GM12878 (cell line): Measurements from ENCODE around the gene ACVR1C. TPM values are rescaled to one million over a fixed set of nuclear protein-coding genes. Genes with fewer than 3 reads are reported as not detected.

Source experiments
- ATAC-seq: fragments of 200-7000 bp; cut with Tn5 transposase; 3 replicates; pipeline ENCODE4 v1.9.1; 2020; ENCODE audit warnings: mild to moderate bottlenecking, moderate library complexity
- BruUV-seq: library from RNA; stranded (reverse); fragments of 400-500 nt; replicated peaks from 2 replicates; lab custom pipeline; 2021; lab: Mats Ljungman, UMichigan
- CTCF ChIA-PET: fragments of 300-600 bp; sonication (Branson Sonifier 250); formaldehyde crosslinking; extraction: SDS; loops from one replicate; lab custom pipeline; 2021; ENCODE audit warnings: inconsistent platforms; lab: Yijun Ruan, JAX
- POLR2A ChIA-PET: fragments of 350-600 bp; formaldehyde crosslinking; extraction: SDS; loops from one replicate; lab custom pipeline; 2021; ENCODE audit warnings: inconsistent platforms; lab: Charles Lee
- RAD21 ChIA-PET: fragments of 300-600 bp; sonication (Branson Sonifier 250); formaldehyde crosslinking; loops from one replicate; lab custom pipeline; 2023; ENCODE audit warnings: antibody characterized with exemption; ENCODE audit not compliant: unreplicated experiment; lab: Charles Lee
- SMC1A ChIA-PET: fragments of 300-600 bp; sonication (Branson Sonifier 250); formaldehyde crosslinking; loops from one replicate; lab custom pipeline; 2023; ENCODE audit not compliant: unreplicated experiment, uncharacterized antibody; lab: Charles Lee
- DNase-seq: peaks from one replicate; pipeline ENCODE4 v3.0.0-alpha.2; 2011; ENCODE audit warnings: low read depth, low spot score
- FAIRE-seq: peaks from 3 replicates; lab custom pipeline; 2011; peaks lifted over from hg19 to GRCh38; lab: Jason Lieb, UNC
- H2AFZ ChIP-seq: 2 replicates; pipeline ENCODE4 v1.6.0; 2011; ENCODE audit warnings: low read depth, low read length, control low read depth; ENCODE audit not compliant: control insufficient read depth
- H3K27ac ChIP-seq: 2 replicates; pipeline ENCODE4 v1.5.1; 2011; ENCODE audit warnings: control low read depth; ENCODE audit not compliant: control insufficient read depth, insufficient read depth
- H3K27me3 ChIP-seq, 2 experiments: replicated peaks in 1 of 2; 2 replicates each; pipeline versions ENCODE4 v1.6.0 to v1.6.1; 2011; ENCODE audit warnings: low read length in 1 of 2; ENCODE audit not compliant: control insufficient read depth in 2 of 2, insufficient read depth in 2 of 2
- H3K36me3 ChIP-seq, 2 experiments: 2 replicates each; pipeline ENCODE4 v1.5.1; 2011; ENCODE audit warnings: low read length in 1 of 2; ENCODE audit not compliant: control insufficient read depth in 2 of 2, insufficient read depth in 2 of 2
- H3K4me1 ChIP-seq: 2 replicates; pipeline ENCODE4 v1.6.1; 2011; ENCODE audit warnings: mild to moderate bottlenecking, low read length, moderate library complexity, mixed read lengths; ENCODE audit not compliant: control insufficient read depth, insufficient read depth
- H3K4me2 ChIP-seq: 2 replicates; pipeline ENCODE4 v1.6.0; 2011; ENCODE audit warnings: control low read depth; ENCODE audit not compliant: control insufficient read depth, insufficient read depth
- H3K4me3 ChIP-seq: fragments of 200-600 bp; sonication (generic); 2 replicates; pipeline ENCODE4 v1.5.1; 2016
- H3K79me2 ChIP-seq: 2 replicates; pipeline ENCODE4 v1.6.0; 2011; ENCODE audit warnings: low read length; ENCODE audit not compliant: control insufficient read depth, insufficient read depth
- H3K9ac ChIP-seq: 2 replicates; pipeline ENCODE4 v1.8.0; 2011; ENCODE audit warnings: low read length, control low read depth, mixed read lengths; ENCODE audit not compliant: control insufficient read depth, insufficient read depth
- H3K9me3 ChIP-seq: replicated peaks from 3 replicates; pipeline ENCODE4 v1.5.1; 2011; ENCODE audit warnings: mild to moderate bottlenecking, low read length; ENCODE audit not compliant: control insufficient read depth, insufficient read depth
- H4K20me1 ChIP-seq: 2 replicates; pipeline ENCODE4 v1.6.0; 2011; ENCODE audit not compliant: control insufficient read depth, insufficient read depth
- ATF7 ChIP-seq: fragments of 450-650 bp; IDR thresholded peaks from 2 replicates; pipeline ENCODE4 v1.6.1; 2016; ENCODE audit warnings: low read depth, mild to moderate bottlenecking
- ELK1 ChIP-seq: IDR thresholded peaks from 2 replicates; pipeline ENCODE4 v1.6.1; 2012; ENCODE audit warnings: low read depth, low read length, improper control_type of control experiment
- FOS ChIP-seq: IDR thresholded peaks from 3 replicates; pipeline ENCODE4 v1.6.1; 2011; ENCODE audit warnings: borderline replicate concordance; ENCODE audit not compliant: insufficient read length; ENCODE audit errors: extremely low read depth
- HCFC1 ChIP-seq: fragments of 150-350 bp; IDR thresholded peaks from 2 replicates; pipeline ENCODE4 v1.6.1; 2014; ENCODE audit warnings: low read length
- HDAC6 ChIP-seq: fragments of 200-600 bp; sonication (generic); IDR thresholded peaks from one replicate; pipeline ENCODE4 v1.8.0; 2017; ENCODE audit warnings: antibody characterized with exemption; ENCODE audit not compliant: unreplicated experiment
- REST ChIP-seq: IDR thresholded peaks from 2 replicates; pipeline ENCODE4 v1.6.1; 2012; ENCODE audit warnings: mild to moderate bottlenecking, low read depth, low read length
- SPI1 ChIP-seq: IDR thresholded peaks from 2 replicates; pipeline ENCODE4 v1.6.1; 2011; ENCODE audit warnings: low read depth, mild to moderate bottlenecking, low read length, moderate library complexity, borderline replicate concordance; ENCODE audit not compliant: insufficient read depth
- TCF7 ChIP-seq: IDR thresholded peaks from 2 replicates; pipeline ENCODE4 v1.6.1; 2014; ENCODE audit warnings: antibody characterized with exemption, borderline replicate concordance
- WGBS: methylation state at CpG from one replicate; pipeline ENCODE4 v1.1.6; 2016; ENCODE audit warnings: low lambda C conversion rate; ENCODE audit not compliant: insufficient replicate concordance, insufficient coverage; ENCODE audit errors: missing lambda C conversion rate; 5-methylcytosine and 5-hydroxymethylcytosine counted together
- in situ Hi-C: fragments of 300-500 bp; cut with MboI; formaldehyde crosslinking; loops from 9 replicates; pipeline ENCODE4 v1.14.3; 2018; ENCODE audit warnings: mixed read lengths
- intact Hi-C: fragments of 100-400 bp; cut with micrococcal nuclease; formaldehyde crosslinking; loops from one replicate; pipeline ENCODE4 v1.14.2; 2022; ENCODE audit not compliant: unreplicated experiment
- polyA plus RNA-seq, 11 experiments: library from polyadenylated mRNA; depleted of rRNA in 4 of 11; unstranded in 6 of 11; stranded (reverse) in 5 of 11; fragments of >200 nt; fragmentation: Nextera tagmentation in 4 of 11; fragmentation: Illumina TruSeq in 1 of 11; extraction: Ambion mirVana in 4 of 11; extraction: Trizol in 1 of 11; gene quantifications; 1 replicate in 1 of 11; 2 replicates in 10 of 11; pipeline versions ENCODE4 v1.2.1 to v1.2.3, GENCODE V29; 2011 to 2016; ENCODE audit warnings: inconsistent platforms in 2 of 11, missing spikeins in 2 of 11, low read depth in 1 of 11
- total RNA-seq, 4 experiments: library from RNA; depleted of rRNA in 3 of 4; stranded (reverse); fragments of >200 nt in 3 of 4; fragmentation: Illumina TruSeq in 1 of 4; extraction: Trizol in 1 of 4; gene quantifications; 2 replicates each; pipeline versions ENCODE4 v1.2.1 to v1.2.3, GENCODE V29; 2013 to 2021

Gene ACVR1C
- total and polyA plus RNA-seq, 10 of the 15 experiments (the other 5 are each of a cell fraction or from before 2014, with no cell fraction given): not detected

- Histone ChIP-seq H3K4me1 (no peaks in the 10 kb centered on the region), H3K36me3 (no peaks in the 10 kb centered on the region), H3K4me2 (no peak overlapping the region), H4K20me1 (no peaks in the 10 kb centered on the region), H3K27ac (no peak overlapping the region), H3K27me3 (no peaks in the 10 kb centered on the region; a peak in 1 of 4 replicates), H3K9ac (no peak overlapping the region), H3K79me2 (no peaks in the 10 kb centered on the region), H2AFZ (no peak overlapping the region), H3K9me3 (no peaks in the 10 kb centered on the region), H3K4me3 (no peak overlapping the region)
- in situ Hi-C loops (no loop called here), intact Hi-C loops (no loop called here)
- BruUV-seq: no TSS peak
- ChIA-PET SMC1A (interaction anchor here (1.0 to 1.1 kb wide), 2 partner anchors 288 to 290 kb away, joined by 5 to 6 read pairs; no protein-coding TSS in a partner anchor), RAD21 (interaction anchor here (1.1 kb wide), 1 partner anchor 290 kb away, joined by 4 read pairs; no protein-coding TSS in a partner anchor), CTCF (interaction anchor here (0.6 to 1.6 kb wide), 6 partner anchors 8 to 290 kb away, joined by 3 to 10 read pairs (median 3); no protein-coding TSS in a partner anchor), POLR2A (no interaction called here)
- no peak for DNase-seq
- no peak for ATAC-seq
- FAIRE-seq: no peak
- TF ChIP-seq FOS (no peak), ELK1 (no peak), TCF7 (no peak), ATF7 (no peak), HDAC6 (no peak)
- WGBS: 28% methylated on average over 3 of the region's 3 CpGs
These were observed 36.3 kb downstream of the ACVR1C start for GRCh38 chr2:157592374-157592773.

- no peaks in the 10 kb centered on the region for H3K9me3 ChIP-seq
- H3K4me3 ChIP-seq: no peak overlapping the region
- H4K20me1 ChIP-seq: no peaks in the 10 kb centered on the region
- no peaks in the 10 kb centered on the region for H3K4me1 ChIP-seq
- no peaks in the 10 kb centered on the region for H3K79me2 ChIP-seq
- DNase-seq (no peak), FAIRE-seq (no peak), ATAC-seq (no peak)
- ChIA-PET RAD21 (interaction anchor here (2.1 kb wide), 1 partner anchor 285 kb away, joined by 6 read pairs; no protein-coding TSS in a partner anchor), CTCF (interaction anchor here (0.8 to 1.4 kb wide), 2 partner anchors 8 to 260 kb away, joined by 3 to 4 read pairs; no protein-coding TSS in a partner anchor), SMC1A (no interaction called here), POLR2A (no interaction called here)
- H3K27ac ChIP-seq: no peak overlapping the region
- intact Hi-C loops: loop anchor here (5.0 kb wide), 1 partner anchor 75 kb away; no protein-coding TSS in a partner anchor
- in situ Hi-C loops: no loop called here
- no peak overlapping the region for H2AFZ ChIP-seq
- no peak overlapping the region for H3K4me2 ChIP-seq
- no TSS peak for BruUV-seq
- H3K36me3 ChIP-seq: no peaks in the 10 kb centered on the region
- 0% methylated on average over 1 of the region's 1 CpG for WGBS
- no peak overlapping the region for H3K9ac ChIP-seq
- TF ChIP-seq HCFC1: no peak
- TF ChIP-seq REST: peak; percentile 51; the same call in 1 of the 2 replicates
- TF ChIP-seq SPI1: no peak
- H3K27me3 ChIP-seq: no peaks in the 10 kb centered on the region; a peak in 1 of 4 replicates
These were observed 41.1 kb downstream of the ACVR1C start for GRCh38 chr2:157587576-157587975.
